Neural progenitor cell (in vitro differentiated cells): ENCODE measurements around the gene PDCD7.

Experiments
- EZH2 ChIP-seq: fragments of 200-600 bp; sonication (generic); IDR thresholded peaks from 2 replicates; pipeline ENCODE4 v1.6.1; 2017; ENCODE audit warnings: antibody characterized with exemption, mild to moderate bottlenecking, moderate library complexity
- TF ChIP-seq, protein P1 (sequence below): fragments of 200-600 bp; sonication (generic); IDR thresholded peaks from 2 replicates; pipeline ENCODE4 v1.5.1; 2017; ENCODE audit warnings: antibody characterized with exemption, mild to moderate bottlenecking

DNA sequence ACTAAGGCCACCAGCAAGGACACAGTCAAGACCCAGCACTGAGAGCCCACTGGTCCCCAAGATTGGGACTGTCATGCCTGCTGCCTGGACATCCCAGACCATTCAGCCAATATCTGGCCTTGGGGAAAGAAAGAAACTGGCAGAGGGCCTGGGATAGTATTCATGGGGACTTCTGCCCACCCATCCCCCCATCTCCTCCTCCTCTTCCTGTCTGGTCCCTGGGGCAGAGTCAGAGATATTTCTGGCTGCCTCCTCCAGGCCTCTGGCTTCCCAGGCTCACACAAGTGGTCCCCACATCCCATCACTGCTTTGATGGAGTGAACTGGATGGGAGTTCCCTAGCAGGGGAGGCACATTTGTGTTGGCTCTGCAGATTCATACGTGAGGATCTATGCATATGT, 61.6 kb downstream of the PDCD7 start:
- TF ChIP-seq, protein P1, sequence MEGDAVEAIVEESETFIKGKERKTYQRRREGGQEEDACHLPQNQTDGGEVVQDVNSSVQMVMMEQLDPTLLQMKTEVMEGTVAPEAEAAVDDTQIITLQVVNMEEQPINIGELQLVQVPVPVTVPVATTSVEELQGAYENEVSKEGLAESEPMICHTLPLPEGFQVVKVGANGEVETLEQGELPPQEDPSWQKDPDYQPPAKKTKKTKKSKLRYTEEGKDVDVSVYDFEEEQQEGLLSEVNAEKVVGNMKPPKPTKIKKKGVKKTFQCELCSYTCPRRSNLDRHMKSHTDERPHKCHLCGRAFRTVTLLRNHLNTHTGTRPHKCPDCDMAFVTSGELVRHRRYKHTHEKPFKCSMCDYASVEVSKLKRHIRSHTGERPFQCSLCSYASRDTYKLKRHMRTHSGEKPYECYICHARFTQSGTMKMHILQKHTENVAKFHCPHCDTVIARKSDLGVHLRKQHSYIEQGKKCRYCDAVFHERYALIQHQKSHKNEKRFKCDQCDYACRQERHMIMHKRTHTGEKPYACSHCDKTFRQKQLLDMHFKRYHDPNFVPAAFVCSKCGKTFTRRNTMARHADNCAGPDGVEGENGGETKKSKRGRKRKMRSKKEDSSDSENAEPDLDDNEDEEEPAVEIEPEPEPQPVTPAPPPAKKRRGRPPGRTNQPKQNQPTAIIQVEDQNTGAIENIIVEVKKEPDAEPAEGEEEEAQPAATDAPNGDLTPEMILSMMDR: no peak
- TF ChIP-seq EZH2: no peak
